Loucy (cell line): ENCODE data around the gene PPME1.

ENCODE experiments used
- H2AFZ ChIP-seq: fragments of 200-600 bp; sonication (generic); 2 replicates; pipeline ENCODE4 v1.6.0; 2016; ENCODE audit warnings: antibody characterized with exemption, mild to moderate bottlenecking, low read length, moderate library complexity
- H3F3A ChIP-seq: fragments of 200-600 bp; 2 replicates; pipeline ENCODE4 v1.6.0; 2016; ENCODE audit warnings: antibody characterized with exemption, low read depth, mild to moderate bottlenecking
- H3K27me3 ChIP-seq: fragments of 200-600 bp; sonication (generic); 2 replicates; pipeline ENCODE4 v1.6.1; 2014; ENCODE audit warnings: low read length, mild to moderate bottlenecking; ENCODE audit not compliant: insufficient read depth, poor library complexity, severe bottlenecking
- H3K36me3 ChIP-seq: fragments of 200-600 bp; sonication (generic); 2 replicates; pipeline ENCODE4 v1.6.1; 2016; ENCODE audit warnings: low read length; ENCODE audit not compliant: insufficient read depth
- H3K4me1 ChIP-seq: fragments of 200-600 bp; sonication (generic); 2 replicates; pipeline ENCODE4 v1.5.1; 2014; ENCODE audit warnings: low read length, mild to moderate bottlenecking; ENCODE audit not compliant: insufficient read depth, poor library complexity, severe bottlenecking
- H3K4me2 ChIP-seq: fragments of 200-600 bp; sonication (generic); 2 replicates; pipeline ENCODE4 v1.6.0; 2014; ENCODE audit warnings: antibody characterized with exemption, low read length, low read depth, mild to moderate bottlenecking; ENCODE audit not compliant: poor library complexity, severe bottlenecking
- H3K4me3 ChIP-seq: fragments of 200-600 bp; sonication (generic); 2 replicates; pipeline ENCODE4 v1.5.1; 2014; ENCODE audit warnings: low read length, mild to moderate bottlenecking, mixed read lengths; ENCODE audit not compliant: poor library complexity, severe bottlenecking
- H3K79me2 ChIP-seq: fragments of 200-600 bp; sonication (generic); 2 replicates; pipeline ENCODE4 v1.6.1; 2014; ENCODE audit warnings: low read length; ENCODE audit not compliant: insufficient read depth
- H3K9ac ChIP-seq: fragments of 200-600 bp; sonication (generic); 2 replicates; pipeline ENCODE4 v1.6.0; 2014; ENCODE audit warnings: mild to moderate bottlenecking, low read depth, low read length, moderate library complexity; ENCODE audit not compliant: poor library complexity, severe bottlenecking
- H3K9me2 ChIP-seq: fragments of 200-600 bp; sonication (generic); replicated peaks from 2 replicates; pipeline ENCODE4 v1.6.1; 2016; ENCODE audit warnings: low read depth, low read length, mixed read lengths
- H3K9me3 ChIP-seq: fragments of 200-600 bp; sonication (generic); 2 replicates; pipeline ENCODE4 v1.6.1; 2014; ENCODE audit warnings: mild to moderate bottlenecking, antibody characterized with exemption, low read length, low read depth; ENCODE audit not compliant: insufficient read depth
- H4K20me1 ChIP-seq: fragments of 200-600 bp; sonication (generic); 2 replicates; pipeline ENCODE4 v1.6.0; 2014; ENCODE audit warnings: antibody characterized with exemption, low read length, mild to moderate bottlenecking; ENCODE audit not compliant: insufficient read depth, poor library complexity, severe bottlenecking
- EZH2phosphoT487 ChIP-seq: fragments of 200-600 bp; IDR thresholded peaks from 2 replicates; pipeline ENCODE4 v1.6.1; 2018; ENCODE audit warnings: antibody characterized with exemption, mild to moderate bottlenecking, moderate library complexity, borderline replicate concordance
- TF ChIP-seq, protein P1 (sequence below): fragments of 200-600 bp; sonication (generic); conservative IDR thresholded peaks from 2 replicates; pipeline ENCODE4 v1.5.1; 2014; ENCODE audit warnings: mild to moderate bottlenecking, antibody characterized with exemption, low read length

The PPME1 gene

DNA sequence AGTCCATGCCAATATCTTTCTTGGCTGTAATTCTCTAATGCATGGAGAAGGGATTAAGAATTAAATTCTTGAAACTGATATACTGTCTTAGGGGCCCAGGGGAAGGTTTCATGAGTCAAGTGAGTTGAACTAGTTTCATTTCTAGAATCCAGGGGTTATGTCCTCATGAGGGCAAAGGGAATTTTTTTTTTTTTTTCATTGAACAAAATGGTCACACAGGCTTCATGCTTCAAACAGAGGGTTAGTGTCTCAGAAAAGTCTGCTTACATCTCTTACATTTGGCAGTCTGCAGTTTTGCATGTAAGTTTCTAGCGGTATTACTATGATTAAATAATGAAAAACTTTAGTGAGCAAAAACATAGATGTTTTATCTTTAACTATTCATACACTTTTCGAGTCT is 32.9 kb downstream of the PPME1 start:
- no peaks in the 10 kb centered on the region for H3K27me3 ChIP-seq
- no peaks in the 10 kb centered on the region for H3F3A ChIP-seq
- no peaks in the 10 kb centered on the region for H3K9me3 ChIP-seq
- H3K4me2 ChIP-seq = no peak overlapping the region
- peaks cover 54% of the 10 kb centered on the region; the same call in 1 of the 2 replicates for H3K36me3 ChIP-seq
- no peak overlapping the region for H2AFZ ChIP-seq
- no peaks in the 10 kb centered on the region for H3K4me1 ChIP-seq
- H3K79me2 ChIP-seq = peaks cover 6% of the 10 kb centered on the region; the same call in 1 of the 2 replicates
- H4K20me1 ChIP-seq = no peaks in the 10 kb centered on the region
- no peak for TF ChIP-seq EZH2phosphoT487
- TF ChIP-seq, protein P1, sequence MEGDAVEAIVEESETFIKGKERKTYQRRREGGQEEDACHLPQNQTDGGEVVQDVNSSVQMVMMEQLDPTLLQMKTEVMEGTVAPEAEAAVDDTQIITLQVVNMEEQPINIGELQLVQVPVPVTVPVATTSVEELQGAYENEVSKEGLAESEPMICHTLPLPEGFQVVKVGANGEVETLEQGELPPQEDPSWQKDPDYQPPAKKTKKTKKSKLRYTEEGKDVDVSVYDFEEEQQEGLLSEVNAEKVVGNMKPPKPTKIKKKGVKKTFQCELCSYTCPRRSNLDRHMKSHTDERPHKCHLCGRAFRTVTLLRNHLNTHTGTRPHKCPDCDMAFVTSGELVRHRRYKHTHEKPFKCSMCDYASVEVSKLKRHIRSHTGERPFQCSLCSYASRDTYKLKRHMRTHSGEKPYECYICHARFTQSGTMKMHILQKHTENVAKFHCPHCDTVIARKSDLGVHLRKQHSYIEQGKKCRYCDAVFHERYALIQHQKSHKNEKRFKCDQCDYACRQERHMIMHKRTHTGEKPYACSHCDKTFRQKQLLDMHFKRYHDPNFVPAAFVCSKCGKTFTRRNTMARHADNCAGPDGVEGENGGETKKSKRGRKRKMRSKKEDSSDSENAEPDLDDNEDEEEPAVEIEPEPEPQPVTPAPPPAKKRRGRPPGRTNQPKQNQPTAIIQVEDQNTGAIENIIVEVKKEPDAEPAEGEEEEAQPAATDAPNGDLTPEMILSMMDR = no peak
- no peaks in the 10 kb centered on the region for H3K9me2 ChIP-seq
- no peak overlapping the region for H3K4me3 ChIP-seq
- H3K9ac ChIP-seq = no peak overlapping the region

DNA sequence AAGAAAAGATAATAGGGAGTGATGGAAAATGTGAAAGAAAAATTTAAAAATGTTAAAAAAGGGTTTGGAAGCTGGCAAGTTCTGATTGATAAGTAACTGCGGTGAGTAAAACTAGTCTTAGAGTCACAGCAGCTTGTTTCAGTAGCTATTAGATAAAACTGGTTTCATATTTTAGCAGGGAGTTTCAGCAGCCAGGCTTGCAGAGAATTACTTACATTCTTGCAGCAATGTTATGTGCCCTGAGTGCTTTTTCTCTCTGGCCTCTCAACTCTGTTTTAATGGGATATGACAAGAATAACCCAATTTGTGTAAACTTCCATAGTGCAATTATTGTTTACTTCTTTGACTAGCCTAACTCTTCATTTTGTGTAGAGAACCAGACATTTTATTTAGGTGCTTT is 33.6 kb downstream of the PPME1 start:
- TF ChIP-seq, protein P1 = no peak
- no peak for TF ChIP-seq EZH2phosphoT487
- Histone ChIP-seq H4K20me1 (no peaks in the 10 kb centered on the region), H3K9me2 (no peaks in the 10 kb centered on the region), H3K4me2 (no peak overlapping the region), H3K36me3 (peaks cover 61% of the 10 kb centered on the region; the same call in 1 of the 2 replicates), H3K4me1 (no peaks in the 10 kb centered on the region), H3F3A (no peaks in the 10 kb centered on the region), H2AFZ (no peak overlapping the region), H3K9me3 (no peaks in the 10 kb centered on the region), H3K4me3 (no peak overlapping the region), H3K79me2 (no peaks in the 10 kb centered on the region), H3K9ac (no peak overlapping the region), H3K27me3 (no peaks in the 10 kb centered on the region)

DNA sequence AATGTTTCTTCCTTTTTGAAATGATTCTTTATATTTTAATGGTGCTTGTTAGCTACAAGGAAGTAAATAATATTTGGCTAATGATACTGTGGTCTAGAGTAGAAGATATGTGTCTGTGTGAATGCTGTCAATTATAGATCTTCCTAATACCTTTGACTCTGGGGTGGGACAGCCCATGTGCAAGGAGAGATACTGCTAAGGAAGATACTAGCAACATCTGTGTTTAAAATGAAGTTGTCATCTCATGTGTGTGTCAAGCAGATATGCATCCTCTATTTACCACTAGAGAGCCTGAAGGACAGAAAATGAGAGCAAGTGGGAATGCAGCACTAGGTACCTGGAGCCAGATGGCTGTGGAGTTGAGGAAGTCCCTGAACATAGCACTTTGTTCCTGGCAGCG is 34.1 kb downstream of the PPME1 start:
- peaks cover 62% of the 10 kb centered on the region; the same call in 1 of the 2 replicates for H3K36me3 ChIP-seq
- H3K27me3 ChIP-seq = no peaks in the 10 kb centered on the region
- no peak overlapping the region for H3K4me3 ChIP-seq
- H3K9ac ChIP-seq = no peak overlapping the region
- H4K20me1 ChIP-seq = no peaks in the 10 kb centered on the region
- TF ChIP-seq EZH2phosphoT487 = no peak
- TF ChIP-seq, protein P1 = no peak
- no peaks in the 10 kb centered on the region for H3K79me2 ChIP-seq
- no peaks in the 10 kb centered on the region for H3K9me3 ChIP-seq
- H3K4me1 ChIP-seq = no peaks in the 10 kb centered on the region
- no peak overlapping the region for H2AFZ ChIP-seq
- H3K4me2 ChIP-seq = no peak overlapping the region
- no peaks in the 10 kb centered on the region for H3K9me2 ChIP-seq
- no peaks in the 10 kb centered on the region for H3F3A ChIP-seq
